Nephron progenitor cell (in vitro differentiated cells): ENCODE measurements around the gene ZNF892.
A peak's percentile ranks its signal among the peaks of the same experiment; 100 is the strongest.

Experiments
- DNase-seq: peaks from one replicate; pipeline ENCODE4 v3.0.0; 2021
- H3K27ac Mint-ChIP-seq: 2 replicates; pipeline ENCODE4 v1.8.0; 2021; ENCODE audit warnings: mild to moderate bottlenecking, moderate library complexity, mixed read lengths
- H3K27me3 Mint-ChIP-seq: 2 replicates; pipeline ENCODE4 v1.8.0; 2021; ENCODE audit warnings: mild to moderate bottlenecking, low read depth, mixed read lengths; ENCODE audit not compliant: poor library complexity
- H3K36me3 Mint-ChIP-seq: 2 replicates; pipeline ENCODE4 v1.8.0; 2021; ENCODE audit warnings: low read depth, mixed read lengths
- H3K4me1 Mint-ChIP-seq: 2 replicates; pipeline ENCODE4 v1.8.0; 2021; ENCODE audit warnings: mixed read lengths
- H3K4me3 Mint-ChIP-seq: 2 replicates; pipeline ENCODE4 v1.8.0; 2021; ENCODE audit warnings: mild to moderate bottlenecking, moderate library complexity, mixed read lengths
- H3K9me3 Mint-ChIP-seq: 2 replicates; pipeline ENCODE4 v1.8.0; 2021; ENCODE audit warnings: mild to moderate bottlenecking, moderate library complexity, mixed read lengths
- CTCF ChIP-seq: fragments of 200-600 bp; sonication (generic); IDR thresholded peaks from 2 replicates; pipeline ENCODE4 v1.5.0; 2021; ENCODE audit warnings: antibody characterized with exemption

ZNF892 gene

GRCh38 chr2:95204396-95204795 is 2.9 kb upstream of the ZNF892 start:
- peaks cover 38% of the 10 kb centered on the region for H3K36me3 Mint-ChIP-seq
- H3K27me3 Mint-ChIP-seq = peaks cover 26% of the 10 kb centered on the region
- H3K4me1 Mint-ChIP-seq = peaks cover 31% of the 10 kb centered on the region
- peaks cover 63% of the 10 kb centered on the region for H3K9me3 Mint-ChIP-seq
- H3K4me3 Mint-ChIP-seq = peak overlapping the region; percentile 34
- TF ChIP-seq CTCF = no peak
- no peak for DNase-seq
- no peak overlapping the region for H3K27ac Mint-ChIP-seq

GRCh38 chr2:95206096-95206495 is 1.2 kb upstream of the ZNF892 start:
- Mint-ChIP-seq H3K27ac (no peak overlapping the region), H3K9me3 (peaks cover 65% of the 10 kb centered on the region), H3K27me3 (peaks cover 19% of the 10 kb centered on the region), H3K4me1 (peaks cover 31% of the 10 kb centered on the region), H3K36me3 (peaks cover 55% of the 10 kb centered on the region), H3K4me3 (peak overlapping the region; percentile 87)
- no peak for TF ChIP-seq CTCF
- peak; percentile 16 for DNase-seq

- no peak for DNase-seq
- peaks cover 13% of the 10 kb centered on the region for H3K27me3 Mint-ChIP-seq
- no peak overlapping the region for H3K27ac Mint-ChIP-seq
- H3K36me3 Mint-ChIP-seq = peaks cover 76% of the 10 kb centered on the region
- TF ChIP-seq CTCF = no peak
- H3K4me1 Mint-ChIP-seq = peaks cover 31% of the 10 kb centered on the region
- peak overlapping the region; percentile 87 for H3K4me3 Mint-ChIP-seq
- peaks cover 75% of the 10 kb centered on the region for H3K9me3 Mint-ChIP-seq
These were observed 785 bp downstream of the ZNF892 start for GRCh38 chr2:95208106-95208505.

GRCh38 chr2:95215018-95215612 is 7.8 kb downstream of the ZNF892 start:
- H3K4me3 Mint-ChIP-seq = no peak overlapping the region
- H3K27ac Mint-ChIP-seq = no peak overlapping the region
- no peaks in the 10 kb centered on the region for H3K4me1 Mint-ChIP-seq
- peaks cover 99% of the 10 kb centered on the region for H3K9me3 Mint-ChIP-seq
- DNase-seq = no peak
- H3K27me3 Mint-ChIP-seq = peaks cover 8% of the 10 kb centered on the region
- TF ChIP-seq CTCF = no peak
- H3K36me3 Mint-ChIP-seq = peaks cover 100% of the 10 kb centered on the region

GRCh38 chr2:95220449-95220848 is 13.1 kb downstream of the ZNF892 start:
- peaks cover 99% of the 10 kb centered on the region for H3K9me3 Mint-ChIP-seq

More at GRCh38 chr2:95220449-95220848, 13.1 kb downstream of the ZNF892 start:
- TF ChIP-seq CTCF = no peak
- Mint-ChIP-seq H3K27ac (no peak overlapping the region), H3K4me1 (no peaks in the 10 kb centered on the region), H3K4me3 (no peak overlapping the region), H3K36me3 (peaks cover 97% of the 10 kb centered on the region), H3K27me3 (peaks cover 15% of the 10 kb centered on the region)
- DNase-seq = no peak
